ENCODE measurements around the gene NDUFAF4. TPM values are rescaled to one million over a fixed set of nuclear protein-coding genes. Genes with fewer than 3 reads are reported as not detected.

NDUFAF4 gene
- total and polyA plus RNA-seq, 2 of the 8 experiments (the other 6 are each of a cell fraction or from before 2014, with no cell fraction given) = 21.9 to 84.4 TPM

DNA sequence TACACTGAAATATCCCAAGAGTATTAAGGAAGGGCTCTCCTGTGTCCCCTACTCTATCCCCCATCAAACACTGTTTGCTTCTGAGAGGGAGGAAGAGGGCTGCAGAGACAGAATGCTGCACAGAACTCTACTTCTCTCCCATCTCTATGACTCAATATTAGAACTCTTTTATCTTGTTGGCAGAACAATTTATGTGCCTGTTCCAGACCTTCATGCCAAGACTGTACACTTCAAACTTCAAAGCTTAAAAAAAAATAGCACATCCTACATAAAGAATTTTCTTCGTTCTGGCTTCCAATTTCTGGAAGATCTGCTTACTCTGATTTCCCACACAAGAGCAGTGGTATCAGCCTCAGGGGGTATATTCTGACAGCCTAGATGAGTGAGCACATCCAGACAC is 40.8 kb downstream of the NDUFAF4 start (continued):
- TF ChIP-seq, protein P1, sequence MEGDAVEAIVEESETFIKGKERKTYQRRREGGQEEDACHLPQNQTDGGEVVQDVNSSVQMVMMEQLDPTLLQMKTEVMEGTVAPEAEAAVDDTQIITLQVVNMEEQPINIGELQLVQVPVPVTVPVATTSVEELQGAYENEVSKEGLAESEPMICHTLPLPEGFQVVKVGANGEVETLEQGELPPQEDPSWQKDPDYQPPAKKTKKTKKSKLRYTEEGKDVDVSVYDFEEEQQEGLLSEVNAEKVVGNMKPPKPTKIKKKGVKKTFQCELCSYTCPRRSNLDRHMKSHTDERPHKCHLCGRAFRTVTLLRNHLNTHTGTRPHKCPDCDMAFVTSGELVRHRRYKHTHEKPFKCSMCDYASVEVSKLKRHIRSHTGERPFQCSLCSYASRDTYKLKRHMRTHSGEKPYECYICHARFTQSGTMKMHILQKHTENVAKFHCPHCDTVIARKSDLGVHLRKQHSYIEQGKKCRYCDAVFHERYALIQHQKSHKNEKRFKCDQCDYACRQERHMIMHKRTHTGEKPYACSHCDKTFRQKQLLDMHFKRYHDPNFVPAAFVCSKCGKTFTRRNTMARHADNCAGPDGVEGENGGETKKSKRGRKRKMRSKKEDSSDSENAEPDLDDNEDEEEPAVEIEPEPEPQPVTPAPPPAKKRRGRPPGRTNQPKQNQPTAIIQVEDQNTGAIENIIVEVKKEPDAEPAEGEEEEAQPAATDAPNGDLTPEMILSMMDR (IDR thresholded peaks at IDR 0.05; ENCODE audit: control extremely low read depth in 1 of 3, insufficient read depth in 1 of 3, low read depth in 1 of 3, low read length in 3 of 3) = no peak
- TF ChIP-seq RNF2 (IDR thresholded peaks at IDR 0.05; ENCODE audit: borderline replicate concordance, low read depth, low read length, missing control alignments, poor library complexity, severe bottlenecking) (no peak), KDM5A (IDR thresholded peaks at IDR 0.05; ENCODE audit: low read length) (no peak), HDAC2 (IDR thresholded peaks at IDR 0.05; ENCODE audit: borderline replicate concordance in 1 of 2, low read depth in 2 of 2, low read length in 2 of 2) (no peak), POU5F1 (IDR thresholded peaks at IDR 0.05; ENCODE audit: low read depth, low read length) (no peak)

Measured in H1 (cell line).